ENCODE results near the gene DNAAF9.

Gene DNAAF9

GRCh38 chr20:3405696-3406358 is 1.6 kb downstream of the DNAAF9 start:
- DNase-seq (ENCODE audit: extremely low spot score) = no peak
- TF ChIP-seq, protein P1, sequence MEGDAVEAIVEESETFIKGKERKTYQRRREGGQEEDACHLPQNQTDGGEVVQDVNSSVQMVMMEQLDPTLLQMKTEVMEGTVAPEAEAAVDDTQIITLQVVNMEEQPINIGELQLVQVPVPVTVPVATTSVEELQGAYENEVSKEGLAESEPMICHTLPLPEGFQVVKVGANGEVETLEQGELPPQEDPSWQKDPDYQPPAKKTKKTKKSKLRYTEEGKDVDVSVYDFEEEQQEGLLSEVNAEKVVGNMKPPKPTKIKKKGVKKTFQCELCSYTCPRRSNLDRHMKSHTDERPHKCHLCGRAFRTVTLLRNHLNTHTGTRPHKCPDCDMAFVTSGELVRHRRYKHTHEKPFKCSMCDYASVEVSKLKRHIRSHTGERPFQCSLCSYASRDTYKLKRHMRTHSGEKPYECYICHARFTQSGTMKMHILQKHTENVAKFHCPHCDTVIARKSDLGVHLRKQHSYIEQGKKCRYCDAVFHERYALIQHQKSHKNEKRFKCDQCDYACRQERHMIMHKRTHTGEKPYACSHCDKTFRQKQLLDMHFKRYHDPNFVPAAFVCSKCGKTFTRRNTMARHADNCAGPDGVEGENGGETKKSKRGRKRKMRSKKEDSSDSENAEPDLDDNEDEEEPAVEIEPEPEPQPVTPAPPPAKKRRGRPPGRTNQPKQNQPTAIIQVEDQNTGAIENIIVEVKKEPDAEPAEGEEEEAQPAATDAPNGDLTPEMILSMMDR (IDR thresholded peaks at IDR 0.05; ENCODE audit: control extremely low read depth, extremely low read depth, low read depth, missing control alignments) = no peak
- ChIA-PET CTCF (interaction anchor here (0.6 to 1.1 kb wide), 2 partner anchors 51 to 74 kb away, joined by 3 read pairs; no protein-coding TSS in a partner anchor), POLR2A (no interaction called here)

GRCh38 chr20:3405139-3405538 is 2.3 kb downstream of the DNAAF9 start:
- DNase-seq (ENCODE audit: extremely low spot score) = no peak
- ChIA-PET CTCF (no interaction called here), POLR2A (no interaction called here)
- TF ChIP-seq, protein P1 (IDR thresholded peaks at IDR 0.05; ENCODE audit: control extremely low read depth, extremely low read depth, low read depth, missing control alignments) = no peak

DNA sequence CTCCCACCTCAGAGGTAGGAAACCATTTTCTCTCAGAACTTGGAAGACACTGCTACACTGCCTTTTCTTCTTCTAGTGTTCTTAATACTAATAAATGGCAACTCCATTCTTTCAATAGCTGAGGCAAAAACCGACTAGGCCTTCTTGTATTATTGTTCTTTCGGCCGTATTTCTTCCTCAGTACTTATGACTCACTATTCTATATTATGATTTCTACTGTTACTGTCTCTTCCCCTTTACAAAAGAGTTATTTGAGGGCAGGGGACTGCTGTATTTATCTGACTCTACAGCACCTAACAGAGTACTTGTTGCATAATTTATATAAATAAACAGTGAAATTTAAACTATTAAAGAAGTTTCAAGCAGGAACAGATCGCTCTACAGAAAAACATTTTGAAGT is 3.1 kb downstream of the DNAAF9 start:
- no peak for DNase-seq (ENCODE audit: extremely low spot score)
- CTCF ChIA-PET = no interaction called here
- POLR2A ChIA-PET = no interaction called here
- TF ChIP-seq, protein P1 (IDR thresholded peaks at IDR 0.05; ENCODE audit: control extremely low read depth, extremely low read depth, low read depth, missing control alignments) = no peak

GRCh38 chr20:3403741-3404140 is 3.7 kb downstream of the DNAAF9 start:
- TF ChIP-seq, protein P1 (IDR thresholded peaks at IDR 0.05; ENCODE audit: control extremely low read depth, extremely low read depth, low read depth, missing control alignments) = no peak
- DNase-seq (ENCODE audit: extremely low spot score) = no peak
- POLR2A ChIA-PET = no interaction called here
- CTCF ChIA-PET = no interaction called here

- POLR2A ChIA-PET = no interaction called here
- CTCF ChIA-PET = no interaction called here
- DNase-seq (ENCODE audit: extremely low spot score) = no peak
- TF ChIP-seq, protein P1 (IDR thresholded peaks at IDR 0.05; ENCODE audit: control extremely low read depth, extremely low read depth, low read depth, missing control alignments) = no peak
Measured at GRCh38 chr20:3402453-3402852, 5.0 kb downstream of the DNAAF9 start.

- ChIA-PET POLR2A (no interaction called here), CTCF (interaction anchor here (1.1 to 2.0 kb wide), 5 partner anchors 8 to 176 kb away, joined by 3 to 6 read pairs (median 3); no protein-coding TSS in a partner anchor)
- TF ChIP-seq, protein P1 (IDR thresholded peaks at IDR 0.05; ENCODE audit: control extremely low read depth, extremely low read depth, low read depth, missing control alignments) = no peak
Measured at GRCh38 chr20:3400260-3401155, 7.0 kb downstream of the DNAAF9 start.

More at GRCh38 chr20:3400260-3401155, 7.0 kb downstream of the DNAAF9 start:
- no peak for DNase-seq (ENCODE audit: extremely low spot score)

Measured in GM10248 (cell line).